ENCODE results near the gene PLCD3. TPM values are rescaled to one million over a fixed set of nuclear protein-coding genes. Genes with fewer than 3 reads are reported as not detected.

Gene PLCD3
- total and polyA plus RNA-seq, 2 of the 4 experiments (the other 2 are of a cell fraction): 5.6 to 36.6 TPM

DNA sequence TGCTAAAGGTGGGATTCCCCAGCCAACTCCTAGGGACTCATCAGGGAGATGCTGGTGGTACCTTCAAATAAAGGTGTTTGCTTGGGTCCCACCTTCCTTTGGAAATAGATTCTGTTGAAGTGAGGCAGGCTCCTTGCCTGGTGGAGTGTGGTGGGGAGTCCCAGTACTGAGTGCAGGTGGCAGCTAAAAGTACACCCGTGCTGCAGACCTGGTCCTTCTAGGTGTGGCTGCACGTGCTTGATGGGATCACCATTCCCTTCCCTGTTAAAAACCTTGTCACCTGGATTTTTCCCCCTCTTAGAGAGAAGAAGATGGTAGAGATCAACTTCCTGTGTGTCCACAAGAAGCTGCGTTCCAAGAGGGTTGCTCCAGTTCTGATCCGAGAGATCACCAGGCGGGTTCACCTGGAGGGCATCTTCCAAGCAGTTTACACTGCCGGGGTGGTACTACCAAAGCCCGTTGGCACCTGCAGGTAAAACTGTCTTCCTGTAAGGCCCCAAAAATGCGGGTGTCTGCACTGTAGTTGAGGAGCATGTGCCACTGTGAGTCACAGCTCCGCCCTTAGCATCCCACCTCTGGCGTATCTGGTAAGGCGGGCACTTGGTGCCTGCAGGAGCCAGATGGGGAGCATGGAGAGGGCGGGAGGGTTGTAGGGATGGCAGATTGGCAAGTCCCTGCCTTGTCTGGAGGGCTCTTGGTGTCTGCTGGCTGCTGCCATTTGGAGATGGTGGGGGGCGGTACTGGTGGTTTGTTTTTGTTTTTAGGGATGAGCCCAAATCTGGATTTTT lies 34.0 kb downstream of the PLCD3 start:
- H2AK9ac ChIP-seq (replicated peaks; ENCODE audit: low read depth, low read length, poor library complexity): no peak overlapping the region
- peaks cover 15% of the 10 kb centered on the region for H3K4me1 ChIP-seq (ENCODE audit: control insufficient read depth, insufficient read depth, low read length)
- no peak overlapping the region for H3K23ac ChIP-seq (ENCODE audit: low read depth, low read length)
- CTCF ChIA-PET: interaction anchor here (0.7 to 2.2 kb wide), 13 partner anchors 10 to 189 kb away, joined by 3 to 9 read pairs (median 4); partner anchors contain the start of genes ACBD4 and DCAKD
- intact Hi-C loops (cut with micrococcal nuclease): no loop called here
- peak overlapping the region; percentile 66; the same call in 1 of the 2 replicates for H3K27ac ChIP-seq (ENCODE audit: insufficient read depth, low read length)
- no peak overlapping the region for H2BK120ac ChIP-seq (ENCODE audit: low read depth, low read length)
- no peak overlapping the region for H4K91ac ChIP-seq (ENCODE audit: insufficient read depth, low read depth, low read length)
- H4K5ac ChIP-seq (ENCODE audit: low read depth, low read length): peak overlapping the region; percentile 51; the same call in 1 of the 2 replicates
- 96% methylated on average over 4 of the region's 13 CpGs; no CpG with 5 or more reads in 1 of the 2 experiments for WGBS, 2 experiments (ENCODE audit: extremely low coverage in 2 of 2, insufficient read length in 1 of 2)
- H3K9ac ChIP-seq (ENCODE audit: low read depth, low read length): peak overlapping the region; percentile 51; the same call in 1 of the 2 replicates
- H2AK5ac ChIP-seq (ENCODE audit: low read depth, low read length): no peak overlapping the region
- H4K20me1 ChIP-seq (ENCODE audit: insufficient read depth, low read length): peaks cover 4% of the 10 kb centered on the region; the same call in 1 of the 2 replicates
- H2AFZ ChIP-seq (replicated peaks; ENCODE audit: low read length, poor library complexity): no peak overlapping the region
- BruUV-seq (replicated peaks): no TSS peak
- no peak overlapping the region for H3K4ac ChIP-seq (ENCODE audit: low read depth, low read length)
- no peaks in the 10 kb centered on the region for H3K27me3 ChIP-seq (ENCODE audit: control insufficient read depth, insufficient read depth, low read length)
- peaks cover 26 to 62% of the 10 kb centered on the region in 2 experiments for H3K79me1 ChIP-seq (ENCODE audit: low read depth in 1 of 2, low read length in 2 of 2)
- H2BK5ac ChIP-seq (ENCODE audit: low read depth, low read length, poor library complexity, severe bottlenecking): peak overlapping the region; percentile 9
- H3K56ac ChIP-seq (ENCODE audit: extremely low read depth, insufficient read depth, low read length): no peak overlapping the region
- H3K9me3 ChIP-seq (ENCODE audit: control insufficient read depth, insufficient read depth, low read length): no peaks in the 10 kb centered on the region
- no peak overlapping the region for H2BK15ac ChIP-seq (ENCODE audit: low read depth, low read length)
- ATAC-seq (ENCODE audit: low read depth) (no peak), DNase-seq (no peak)
- POLR2A ChIA-PET (ENCODE audit: unreplicated experiment): no interaction called here
- peaks cover 74% of the 10 kb centered on the region for H3K36me3 ChIP-seq (ENCODE audit: control insufficient read depth, insufficient read depth, low read length)
- dilution Hi-C loops (cut with HindIII; ENCODE audit: low sequenced_read_pairs, unreplicated experiment): no loop called here
- no peak overlapping the region for H3K14ac ChIP-seq (replicated peaks; ENCODE audit: low read depth, low read length)
- H3K9me1 ChIP-seq (ENCODE audit: insufficient read depth, low read length): peaks cover 6% of the 10 kb centered on the region; the same call in 1 of the 2 replicates
- H4K8ac ChIP-seq (ENCODE audit: low read depth in 2 of 2, low read length in 2 of 2): no peak overlapping the region
- H3K4me2 ChIP-seq (ENCODE audit: low read depth, low read length): no peak overlapping the region
- H3K4me3 ChIP-seq (ENCODE audit: insufficient read depth, low read depth, low read length): no peak overlapping the region
- no peak overlapping the region for H3K18ac ChIP-seq (ENCODE audit: low read depth, low read length)
- in situ Hi-C loops (cut with MboI; ENCODE audit: low sequenced_read_pairs): no loop called here
- no peak overlapping the region for H2BK20ac ChIP-seq (ENCODE audit: low read depth, low read length)
- TF ChIP-seq MXI1 (IDR thresholded peaks at IDR 0.05; ENCODE audit: borderline replicate concordance, low read depth, low read length) (no peak), CTCF (conservative IDR thresholded peaks at IDR 0.05; ENCODE audit: low read depth, low read length) (no peak), RAD21 (IDR thresholded peaks at IDR 0.05; ENCODE audit: low read length) (no peak), MAFK (IDR thresholded peaks at IDR 0.05; ENCODE audit: low read depth, low read length) (no peak), POLR2A (IDR thresholded peaks at IDR 0.05; ENCODE audit: low read depth, low read length) (no peak), CHD1 (IDR thresholded peaks at IDR 0.05; ENCODE audit: low read depth, low read length) (no peak), MAZ (IDR thresholded peaks at IDR 0.05; ENCODE audit: borderline replicate concordance, low read depth, low read length) (no peak), SMC3 (IDR thresholded peaks at IDR 0.05; ENCODE audit: low read depth, low read length) (no peak), CEBPB (IDR thresholded peaks at IDR 0.05; ENCODE audit: low read depth, low read length) (no peak), RCOR1 (IDR thresholded peaks at IDR 0.05; ENCODE audit: insufficient replicate concordance, low read length) (no peak), FOS (IDR thresholded peaks at IDR 0.05; ENCODE audit: low read depth, low read length) (no peak), ELK1 (IDR thresholded peaks at IDR 0.05; ENCODE audit: borderline replicate concordance, low read depth, low read length) (no peak), NFE2L2 (IDR thresholded peaks at IDR 0.05; ENCODE audit: low read depth, low read length) (no peak), BHLHE40 (IDR thresholded peaks at IDR 0.05; ENCODE audit: low read depth, low read length) (no peak)
- TF ChIP-seq, protein P1, sequence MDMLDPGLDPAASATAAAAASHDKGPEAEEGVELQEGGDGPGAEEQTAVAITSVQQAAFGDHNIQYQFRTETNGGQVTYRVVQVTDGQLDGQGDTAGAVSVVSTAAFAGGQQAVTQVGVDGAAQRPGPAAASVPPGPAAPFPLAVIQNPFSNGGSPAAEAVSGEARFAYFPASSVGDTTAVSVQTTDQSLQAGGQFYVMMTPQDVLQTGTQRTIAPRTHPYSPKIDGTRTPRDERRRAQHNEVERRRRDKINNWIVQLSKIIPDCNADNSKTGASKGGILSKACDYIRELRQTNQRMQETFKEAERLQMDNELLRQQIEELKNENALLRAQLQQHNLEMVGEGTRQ (IDR thresholded peaks at IDR 0.05; ENCODE audit: low read depth, low read length): no peak
